ENCODE data around the gene DEFB115. TPM values are rescaled to one million over a fixed set of nuclear protein-coding genes. Genes with fewer than 3 reads are reported as not detected.

Gene DEFB115
- total and polyA plus RNA-seq, 2 of the 13 experiments (the other 11 are each of a cell fraction or from before 2014, with no cell fraction given), result not detected

DNA sequence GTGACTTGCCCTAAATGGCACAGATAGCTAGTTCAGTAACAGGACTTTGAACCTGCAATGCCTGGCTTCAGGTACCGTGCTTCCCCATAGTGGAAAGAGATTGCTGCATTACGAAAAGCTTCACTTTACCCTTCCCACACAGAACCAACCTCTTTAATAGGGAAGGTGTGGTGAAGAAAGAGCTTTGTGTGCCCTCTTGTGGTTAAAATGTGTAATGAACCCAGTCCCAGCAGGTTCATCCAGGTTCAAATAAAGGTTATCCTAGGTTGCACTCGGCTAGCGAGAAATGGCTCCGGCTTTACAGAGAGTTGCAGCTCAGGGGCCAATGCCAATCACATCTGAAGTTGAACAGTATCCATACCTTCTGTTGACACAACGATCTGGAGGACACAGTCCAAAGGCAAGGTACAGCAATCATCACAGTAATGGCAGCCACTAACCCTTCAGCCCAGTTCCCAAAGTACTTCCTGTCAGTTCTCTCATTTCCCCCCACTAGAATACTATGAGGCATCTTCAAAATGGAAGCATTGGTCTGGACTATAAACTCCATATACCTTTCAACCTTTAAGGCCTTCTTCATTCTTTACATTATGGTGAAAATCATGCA, 3.0 kb downstream of the DEFB115 start (continued):
- TF ChIP-seq CTCF (CRISPR knock-in tag; IDR thresholded peaks at IDR 0.05) (peak; percentile 84), NFRKB (IDR thresholded peaks at IDR 0.05) (no peak), PHF8 (CRISPR knock-in tag; IDR thresholded peaks at IDR 0.05) (no peak), RXRB (CRISPR knock-in tag; IDR thresholded peaks at IDR 0.05; ENCODE audit: borderline replicate concordance) (peak; percentile 67; the same call in 1 of the 2 replicates), ZNF296 (CRISPR knock-in tag; conservative IDR thresholded peaks at IDR 0.05) (no peak), SALL2 (CRISPR knock-in tag; IDR thresholded peaks at IDR 0.05) (no peak), SUZ12 (IDR thresholded peaks at IDR 0.05; ENCODE audit: low read depth, low read length) (0 out of 2 replicates have a peak, but pooled peaks have one; percentile 13), ZNF672 (CRISPR knock-in tag; IDR thresholded peaks at IDR 0.05) (no peak), RARA (CRISPR knock-in tag; IDR thresholded peaks at IDR 0.05) (peak; percentile 64; the same call in 1 of the 2 replicates), ZNF567 (CRISPR knock-in tag; IDR thresholded peaks at IDR 0.05; ENCODE audit: borderline replicate concordance) (no peak), ZNF260 (CRISPR knock-in tag; IDR thresholded peaks at IDR 0.05; ENCODE audit: borderline replicate concordance, low read depth) (no peak), MYNN (CRISPR knock-in tag; IDR thresholded peaks at IDR 0.05; ENCODE audit: low read depth) (no peak), ZNF598 (CRISPR knock-in tag; IDR thresholded peaks at IDR 0.05; ENCODE audit: borderline replicate concordance) (no peak), ZSCAN20 (CRISPR knock-in tag; IDR thresholded peaks at IDR 0.05; ENCODE audit: borderline replicate concordance) (no peak), PCBP1 (IDR thresholded peaks at IDR 0.05; ENCODE audit: borderline replicate concordance, low read depth, low read length) (no peak), GATAD2A (CRISPR knock-in tag; IDR thresholded peaks at IDR 0.05) (no peak), CCDC6 (CRISPR knock-in tag; IDR thresholded peaks at IDR 0.05) (no peak), ATM (IDR thresholded peaks at IDR 0.05; ENCODE audit: borderline replicate concordance) (no peak), STAG1 (CRISPR knock-in tag; IDR thresholded peaks at IDR 0.05) (peak; percentile 80), RAD21 (CRISPR knock-in tag; IDR thresholded peaks at IDR 0.05) (peak; percentile 60), ZNF792 (CRISPR knock-in tag; IDR thresholded peaks at IDR 0.05) (no peak), ZNF432 (CRISPR knock-in tag; IDR thresholded peaks at IDR 0.05; ENCODE audit: borderline replicate concordance) (no peak), TEAD3 (CRISPR knock-in tag; optimal IDR thresholded peaks at IDR 0.05; ENCODE audit: borderline replicate concordance) (peak; percentile 82), ZFYVE20 (CRISPR knock-in tag; IDR thresholded peaks at IDR 0.05; ENCODE audit: borderline replicate concordance, low read depth) (no peak), ZNF607 (CRISPR knock-in tag; IDR thresholded peaks at IDR 0.05; ENCODE audit: borderline replicate concordance) (no peak), SIX4 (CRISPR knock-in tag; IDR thresholded peaks at IDR 0.05) (no peak), XRCC5 (optimal IDR thresholded peaks at IDR 0.05; ENCODE audit: low read length) (peak; percentile 85), NFYB (CRISPR knock-in tag; IDR thresholded peaks at IDR 0.05) (no peak), ZNF468 (CRISPR knock-in tag; IDR thresholded peaks at IDR 0.05) (no peak)
- TF ChIP-seq, protein P1, sequence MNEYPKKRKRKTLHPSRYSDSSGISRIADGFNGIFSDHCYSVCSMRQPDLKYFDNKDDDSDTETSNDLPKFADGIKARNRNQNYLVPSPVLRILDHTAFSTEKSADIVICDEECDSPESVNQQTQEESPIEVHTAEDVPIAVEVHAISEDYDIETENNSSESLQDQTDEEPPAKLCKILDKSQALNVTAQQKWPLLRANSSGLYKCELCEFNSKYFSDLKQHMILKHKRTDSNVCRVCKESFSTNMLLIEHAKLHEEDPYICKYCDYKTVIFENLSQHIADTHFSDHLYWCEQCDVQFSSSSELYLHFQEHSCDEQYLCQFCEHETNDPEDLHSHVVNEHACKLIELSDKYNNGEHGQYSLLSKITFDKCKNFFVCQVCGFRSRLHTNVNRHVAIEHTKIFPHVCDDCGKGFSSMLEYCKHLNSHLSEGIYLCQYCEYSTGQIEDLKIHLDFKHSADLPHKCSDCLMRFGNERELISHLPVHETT (CRISPR knock-in tag; conservative IDR thresholded peaks at IDR 0.05), result no peak
